Mammary epithelial cell (primary cell): ENCODE measurements around the gene BRD4.

Experiments
- EZH2 ChIP-seq: IDR thresholded peaks from 2 replicates; pipeline ENCODE4 v1.6.1; 2012; ENCODE audit warnings: low read length, inconsistent platforms, borderline replicate concordance
- TF ChIP-seq, protein P1 (sequence below), 2 donors: IDR thresholded peaks in 1 of 2; conservative IDR thresholded peaks in 1 of 2; 2 replicates each; pipeline ENCODE4 v1.5.1; 2011 to 2012; ENCODE audit warnings: inconsistent platforms in 2 of 2, low read length in 2 of 2, mild to moderate bottlenecking in 2 of 2, control low read depth in 1 of 2, low read depth in 1 of 2; ENCODE audit not compliant: insufficient read depth in 1 of 2; ENCODE audit errors: extremely low read depth in 1 of 2

DNA sequence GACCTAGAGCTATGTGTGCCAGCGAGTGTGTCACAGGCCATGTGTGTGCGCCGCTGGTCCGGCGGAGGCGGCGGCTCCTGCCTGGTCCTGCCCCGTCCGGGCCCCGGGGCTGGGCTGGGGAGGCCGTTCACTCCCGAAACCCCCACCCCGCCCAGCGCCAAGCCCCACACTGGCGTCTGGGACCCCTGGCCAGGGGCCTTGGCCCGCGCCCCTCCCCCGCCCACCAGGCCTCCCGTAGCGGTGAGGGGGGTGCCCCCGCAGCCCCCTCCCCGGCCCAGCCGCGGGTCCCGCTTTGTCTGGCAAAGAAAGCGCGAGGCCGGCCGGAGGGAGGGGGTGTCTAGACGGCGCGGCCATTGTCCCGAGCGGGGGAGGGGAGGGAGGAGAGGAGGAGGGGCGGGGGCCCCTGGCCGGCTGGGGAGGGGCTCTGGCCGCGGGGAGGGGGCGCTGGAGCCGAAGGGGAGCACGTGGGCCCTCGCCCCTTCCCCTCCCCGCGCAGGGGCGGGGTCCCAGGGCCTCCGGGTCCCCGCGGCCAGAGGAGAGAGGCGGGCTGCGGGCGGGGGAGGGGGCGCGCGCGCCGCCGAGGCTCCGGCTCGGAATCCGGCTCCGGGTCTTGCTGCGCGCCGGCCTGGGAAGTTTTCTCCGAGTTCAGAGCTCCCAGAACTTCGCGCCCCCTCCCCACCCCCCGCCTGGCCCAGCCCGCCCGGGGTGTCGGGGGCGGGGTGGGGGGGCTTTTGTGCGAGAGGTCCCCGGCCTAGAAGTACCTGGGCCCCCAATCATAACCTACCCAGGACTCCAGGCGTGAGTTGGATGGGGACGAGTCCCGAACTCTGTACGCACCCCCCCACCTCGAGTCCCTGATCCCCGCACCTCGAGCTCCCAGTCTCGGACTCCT lies 132.4 kb downstream of the BRD4 start:
- TF ChIP-seq, protein P1, sequence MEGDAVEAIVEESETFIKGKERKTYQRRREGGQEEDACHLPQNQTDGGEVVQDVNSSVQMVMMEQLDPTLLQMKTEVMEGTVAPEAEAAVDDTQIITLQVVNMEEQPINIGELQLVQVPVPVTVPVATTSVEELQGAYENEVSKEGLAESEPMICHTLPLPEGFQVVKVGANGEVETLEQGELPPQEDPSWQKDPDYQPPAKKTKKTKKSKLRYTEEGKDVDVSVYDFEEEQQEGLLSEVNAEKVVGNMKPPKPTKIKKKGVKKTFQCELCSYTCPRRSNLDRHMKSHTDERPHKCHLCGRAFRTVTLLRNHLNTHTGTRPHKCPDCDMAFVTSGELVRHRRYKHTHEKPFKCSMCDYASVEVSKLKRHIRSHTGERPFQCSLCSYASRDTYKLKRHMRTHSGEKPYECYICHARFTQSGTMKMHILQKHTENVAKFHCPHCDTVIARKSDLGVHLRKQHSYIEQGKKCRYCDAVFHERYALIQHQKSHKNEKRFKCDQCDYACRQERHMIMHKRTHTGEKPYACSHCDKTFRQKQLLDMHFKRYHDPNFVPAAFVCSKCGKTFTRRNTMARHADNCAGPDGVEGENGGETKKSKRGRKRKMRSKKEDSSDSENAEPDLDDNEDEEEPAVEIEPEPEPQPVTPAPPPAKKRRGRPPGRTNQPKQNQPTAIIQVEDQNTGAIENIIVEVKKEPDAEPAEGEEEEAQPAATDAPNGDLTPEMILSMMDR (conservative IDR thresholded peaks at IDR 0.05 in 1 of 2, IDR thresholded peaks at IDR 0.05 in 1 of 2; ENCODE audit: extremely low read depth in 1 of 2, insufficient read depth in 1 of 2, low read depth in 1 of 2, low read length in 2 of 2) = no peak
- no peak for TF ChIP-seq EZH2
